Endothelial cell (in vitro differentiated cells): ENCODE data around the gene RBM6. TPM values are rescaled to one million over a fixed set of nuclear protein-coding genes. Genes with fewer than 3 reads are reported as not detected.

Experiments
- DNase-seq: peaks from one replicate; pipeline ENCODE4 v3.0.0; 2021; ENCODE audit warnings: low spot score
- H3K27ac Mint-ChIP-seq: one replicate; pipeline ENCODE4 v1.8.0; 2021; ENCODE audit warnings: mixed read lengths, inconsistent platforms; ENCODE audit not compliant: unreplicated experiment
- H3K27me3 Mint-ChIP-seq: one replicate; pipeline ENCODE4 v1.8.0; 2021; ENCODE audit warnings: mild to moderate bottlenecking, moderate library complexity, mixed read lengths, inconsistent platforms; ENCODE audit not compliant: unreplicated experiment
- H3K36me3 Mint-ChIP-seq: one replicate; pipeline ENCODE4 v1.8.0; 2021; ENCODE audit warnings: mild to moderate bottlenecking, low read depth, mixed read lengths, inconsistent platforms; ENCODE audit not compliant: unreplicated experiment
- H3K4me1 Mint-ChIP-seq: one replicate; pipeline ENCODE4 v1.8.0; 2021; ENCODE audit warnings: mild to moderate bottlenecking, mixed read lengths, inconsistent platforms; ENCODE audit not compliant: unreplicated experiment
- H3K4me3 Mint-ChIP-seq: one replicate; pipeline ENCODE4 v1.8.0; 2021; ENCODE audit warnings: mild to moderate bottlenecking, mixed read lengths, inconsistent platforms; ENCODE audit not compliant: unreplicated experiment
- H3K9me3 Mint-ChIP-seq: one replicate; pipeline ENCODE4 v1.8.0; 2021; ENCODE audit warnings: mixed read lengths, inconsistent platforms; ENCODE audit not compliant: unreplicated experiment
- total RNA-seq: library from RNA; stranded (reverse); fragmentation: NEBNext Ultra II Directional; extraction: Animal tissue kit (Norgen Biotek cat#: 25700); gene quantifications from one replicate; pipeline ENCODE4 v1.2.1, GENCODE V29; 2021; ENCODE audit not compliant: unreplicated experiment
- TF ChIP-seq, protein P1 (sequence below): fragments of 200-600 bp; sonication (generic); IDR thresholded peaks from one replicate; pipeline ENCODE4 v1.5.0; 2021; ENCODE audit warnings: antibody characterized with exemption; ENCODE audit not compliant: unreplicated experiment

The RBM6 gene
- total RNA-seq, 1 donor from 2014 or later, result 76.2 TPM

DNA sequence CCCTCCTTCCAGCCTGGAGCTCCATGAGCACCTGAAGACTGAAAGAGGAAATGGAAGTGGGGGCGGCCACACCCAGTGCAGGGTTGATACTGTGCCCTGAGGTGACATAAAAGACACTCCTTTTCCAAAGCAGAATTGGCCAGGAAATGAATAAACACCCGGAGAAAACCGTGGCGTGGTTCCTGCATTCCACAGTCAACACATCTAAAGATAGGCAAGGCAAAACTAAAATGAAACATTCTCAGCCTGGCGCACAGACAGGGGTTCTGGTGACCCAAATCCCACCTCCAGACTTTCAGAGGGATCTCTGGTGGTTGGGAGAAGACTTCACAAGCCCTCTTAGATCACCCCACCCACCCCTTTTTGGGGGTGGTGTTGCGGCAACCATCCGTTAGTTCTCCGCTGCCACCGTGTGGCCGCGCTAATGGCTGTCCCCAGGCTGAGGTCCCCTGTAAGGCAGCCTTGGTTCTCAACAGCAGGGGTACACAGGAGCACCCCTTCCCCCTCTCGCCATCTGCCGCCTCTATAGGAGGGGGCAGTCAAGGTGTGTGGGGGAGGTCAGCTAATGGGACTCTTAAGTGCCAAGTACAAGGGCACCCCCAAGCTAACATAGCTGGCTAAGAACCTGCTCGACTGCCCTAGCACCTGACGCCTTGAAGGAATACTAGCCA lies 33.7 kb upstream of the RBM6 start:
- TF ChIP-seq, protein P1, sequence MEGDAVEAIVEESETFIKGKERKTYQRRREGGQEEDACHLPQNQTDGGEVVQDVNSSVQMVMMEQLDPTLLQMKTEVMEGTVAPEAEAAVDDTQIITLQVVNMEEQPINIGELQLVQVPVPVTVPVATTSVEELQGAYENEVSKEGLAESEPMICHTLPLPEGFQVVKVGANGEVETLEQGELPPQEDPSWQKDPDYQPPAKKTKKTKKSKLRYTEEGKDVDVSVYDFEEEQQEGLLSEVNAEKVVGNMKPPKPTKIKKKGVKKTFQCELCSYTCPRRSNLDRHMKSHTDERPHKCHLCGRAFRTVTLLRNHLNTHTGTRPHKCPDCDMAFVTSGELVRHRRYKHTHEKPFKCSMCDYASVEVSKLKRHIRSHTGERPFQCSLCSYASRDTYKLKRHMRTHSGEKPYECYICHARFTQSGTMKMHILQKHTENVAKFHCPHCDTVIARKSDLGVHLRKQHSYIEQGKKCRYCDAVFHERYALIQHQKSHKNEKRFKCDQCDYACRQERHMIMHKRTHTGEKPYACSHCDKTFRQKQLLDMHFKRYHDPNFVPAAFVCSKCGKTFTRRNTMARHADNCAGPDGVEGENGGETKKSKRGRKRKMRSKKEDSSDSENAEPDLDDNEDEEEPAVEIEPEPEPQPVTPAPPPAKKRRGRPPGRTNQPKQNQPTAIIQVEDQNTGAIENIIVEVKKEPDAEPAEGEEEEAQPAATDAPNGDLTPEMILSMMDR, result peak; percentile 53
- Mint-ChIP-seq H3K4me1 (peaks cover 4% of the 10 kb centered on the region), H3K27me3 (peaks cover 10% of the 10 kb centered on the region), H3K36me3 (peaks cover 4% of the 10 kb centered on the region), H3K27ac (no peak overlapping the region), H3K4me3 (no peak overlapping the region), H3K9me3 (no peaks in the 10 kb centered on the region)
- DNase-seq, result peak; percentile 63

- H3K36me3 Mint-ChIP-seq, result peaks cover 12% of the 10 kb centered on the region
- DNase-seq, result no peak
- no peak overlapping the region for H3K4me3 Mint-ChIP-seq
- no peak overlapping the region for H3K27ac Mint-ChIP-seq
- H3K4me1 Mint-ChIP-seq, result peaks cover 4% of the 10 kb centered on the region
- H3K9me3 Mint-ChIP-seq, result no peaks in the 10 kb centered on the region
- peaks cover 15% of the 10 kb centered on the region for H3K27me3 Mint-ChIP-seq
- TF ChIP-seq, protein P1, result no peak
These were observed 31.4 kb upstream of the RBM6 start for GRCh38 chr3:49908373-49909199.

DNA sequence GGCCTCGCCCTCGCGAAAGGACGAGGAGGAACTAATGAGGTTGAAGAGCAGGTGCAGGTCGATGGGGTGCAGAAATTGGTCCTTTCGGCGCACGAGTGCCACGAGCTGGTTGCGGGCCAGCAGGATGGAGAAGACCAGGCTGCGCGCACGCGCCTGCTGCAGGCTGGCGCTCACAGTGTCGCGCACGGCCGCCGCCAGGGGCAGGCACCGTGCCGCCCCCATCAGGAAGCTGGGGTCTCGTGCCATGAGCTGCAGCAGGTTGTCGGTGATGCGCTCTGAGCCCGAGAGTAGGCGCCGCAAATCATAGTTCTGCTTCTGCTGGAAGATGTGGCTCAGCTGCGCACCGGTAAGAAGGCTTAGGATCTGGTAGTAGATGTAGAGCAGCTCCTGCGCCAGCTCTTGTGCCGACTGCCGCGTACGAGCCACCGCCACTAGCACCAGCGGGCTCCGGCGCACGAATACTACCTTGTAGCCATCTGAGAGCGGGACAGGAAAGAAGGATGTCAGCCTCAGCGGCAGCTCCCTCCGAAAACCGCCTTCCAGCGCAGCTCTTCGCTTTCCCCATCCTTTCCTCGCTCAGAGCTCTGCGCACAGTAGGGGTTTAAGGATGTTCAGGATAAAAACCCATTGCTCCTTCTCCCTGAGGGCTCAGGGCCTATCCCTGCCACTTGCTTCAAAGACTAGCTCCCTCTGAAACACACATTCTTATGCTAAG lies 29.4 kb upstream of the RBM6 start:
- H3K4me1 Mint-ChIP-seq, result peaks cover 4% of the 10 kb centered on the region
- no peak for DNase-seq
- TF ChIP-seq, protein P1, result no peak
- no peaks in the 10 kb centered on the region for H3K9me3 Mint-ChIP-seq
- H3K4me3 Mint-ChIP-seq, result no peak overlapping the region
- H3K27ac Mint-ChIP-seq, result no peak overlapping the region
- H3K36me3 Mint-ChIP-seq, result peaks cover 12% of the 10 kb centered on the region
- H3K27me3 Mint-ChIP-seq, result peaks cover 15% of the 10 kb centered on the region

- Mint-ChIP-seq H3K27me3 (peaks cover 13% of the 10 kb centered on the region), H3K4me1 (peaks cover under 1% of the 10 kb centered on the region), H3K27ac (no peak overlapping the region), H3K4me3 (no peak overlapping the region), H3K36me3 (peaks cover 12% of the 10 kb centered on the region), H3K9me3 (no peaks in the 10 kb centered on the region)
- no peak for DNase-seq
- TF ChIP-seq, protein P1, result no peak
These were observed 28.9 kb upstream of the RBM6 start for GRCh38 chr3:49911124-49911420.

DNA sequence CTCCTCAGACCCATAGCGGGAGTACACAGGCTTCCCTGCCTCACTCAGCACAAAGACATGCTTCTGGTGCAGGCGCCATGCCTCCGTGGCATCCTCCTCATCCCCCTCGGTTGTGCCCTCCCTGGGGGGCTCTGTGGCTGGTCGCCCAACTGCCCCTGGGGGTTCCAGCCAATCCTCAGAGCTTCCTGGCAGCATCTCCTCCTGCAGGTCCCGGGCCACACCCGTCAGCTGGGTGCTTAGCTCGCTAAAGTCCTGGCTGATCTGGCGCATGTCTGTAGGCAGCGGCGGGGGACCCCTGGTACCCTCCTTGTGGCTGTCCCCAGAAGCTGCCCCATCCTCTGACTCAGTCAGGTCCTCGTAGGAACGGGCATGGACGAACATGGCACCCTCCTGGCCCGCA lies 28.3 kb upstream of the RBM6 start:
- TF ChIP-seq, protein P1, result no peak
- no peak for DNase-seq
- H3K4me1 Mint-ChIP-seq, result no peaks in the 10 kb centered on the region
- H3K9me3 Mint-ChIP-seq, result no peaks in the 10 kb centered on the region
- peaks cover 13% of the 10 kb centered on the region for H3K27me3 Mint-ChIP-seq
- peaks cover 12% of the 10 kb centered on the region for H3K36me3 Mint-ChIP-seq
- H3K4me3 Mint-ChIP-seq, result no peak overlapping the region
- no peak overlapping the region for H3K27ac Mint-ChIP-seq
